Brain pericyte (primary cell): ENCODE results near the gene GPC6.
"Not testable (repeated sequence)": the region's sequence is repeated elsewhere in the genome, so short reads cannot be mapped to it uniquely, and the experiment has no call there.

Source experiments
- DNase-seq: peaks from one replicate; pipeline ENCODE4 v3.0.0-alpha.2; 2012; ENCODE audit warnings: low read depth, low spot score

GPC6 gene

DNA sequence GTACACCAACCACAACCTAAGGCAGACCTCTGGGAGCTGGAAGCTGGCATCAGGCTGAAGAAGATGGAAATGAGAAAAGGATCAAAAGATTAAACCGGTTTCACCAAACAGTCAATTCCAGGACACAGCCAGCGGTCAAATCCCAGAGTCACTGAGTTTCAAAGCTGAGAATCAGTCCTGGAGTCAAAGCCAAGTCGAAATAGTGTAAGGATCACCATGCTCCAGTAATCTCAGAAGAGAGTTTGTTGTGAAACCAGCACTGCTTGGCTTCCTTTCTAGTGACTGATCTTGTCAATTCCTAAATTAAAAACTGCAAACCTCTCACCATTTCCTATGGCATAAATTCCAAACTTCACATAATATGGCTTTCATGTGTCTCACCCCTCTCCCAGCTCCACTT, 198.8 kb downstream of the GPC6 start:
- no peak for DNase-seq

DNA sequence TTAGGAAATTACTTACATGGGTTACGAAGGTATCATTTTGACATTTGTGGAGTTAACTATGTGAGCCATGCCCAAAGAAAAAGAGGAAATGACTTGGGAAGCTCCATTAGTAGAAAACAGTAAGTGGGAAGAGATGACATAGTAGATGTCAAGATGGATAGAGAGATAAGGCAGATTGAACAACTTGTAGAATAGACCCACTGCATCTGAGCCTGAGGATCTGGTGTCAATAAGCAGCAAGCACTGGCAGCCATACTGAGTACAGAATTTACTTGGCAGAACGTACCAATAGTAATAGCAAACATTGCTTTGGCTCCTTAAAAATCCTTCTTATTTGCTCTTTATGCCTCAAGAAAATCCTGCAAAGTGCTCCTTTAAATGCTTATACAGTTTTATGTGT, 203.8 kb downstream of the GPC6 start:
- DNase-seq = no peak

DNA sequence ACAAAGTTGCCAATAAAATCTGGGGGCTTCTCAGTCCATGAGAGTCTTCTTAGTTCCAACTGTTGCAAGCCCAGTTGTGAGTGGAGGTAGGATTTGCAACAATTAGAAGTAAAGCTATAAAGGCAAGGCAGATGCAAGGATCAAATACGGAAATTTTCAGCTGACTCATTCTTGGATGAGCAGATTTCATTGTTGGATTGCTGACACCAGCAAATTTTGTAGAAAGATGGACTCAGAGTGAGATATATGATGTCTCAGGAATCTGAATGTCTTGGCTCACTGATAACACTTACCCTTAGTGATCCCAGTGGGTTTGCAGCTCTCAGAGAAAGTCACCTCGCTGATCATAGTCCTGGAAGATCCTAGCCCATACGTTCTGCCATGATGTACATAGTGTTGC, 209.0 kb downstream of the GPC6 start:
- DNase-seq = no peak

DNA sequence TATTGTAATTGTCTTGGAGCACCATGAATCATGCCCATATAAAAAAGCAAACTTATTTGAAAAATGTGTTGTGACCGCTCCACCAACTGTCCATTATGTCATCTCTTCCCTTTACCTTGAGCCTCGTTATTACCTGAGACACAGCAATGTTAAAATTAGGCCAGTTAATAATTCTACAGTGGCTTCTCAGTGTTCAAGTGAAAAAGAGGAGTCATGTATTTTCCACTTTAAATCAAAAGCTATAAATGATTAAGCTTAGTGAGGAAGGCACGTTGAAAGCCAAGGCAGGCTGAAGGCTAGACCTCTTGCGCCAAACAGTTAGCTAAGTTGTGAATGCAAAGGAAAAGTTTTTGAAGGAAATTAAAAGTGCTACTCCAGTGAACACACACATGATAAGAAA, 210.5 kb downstream of the GPC6 start:
- no peak for DNase-seq

DNA sequence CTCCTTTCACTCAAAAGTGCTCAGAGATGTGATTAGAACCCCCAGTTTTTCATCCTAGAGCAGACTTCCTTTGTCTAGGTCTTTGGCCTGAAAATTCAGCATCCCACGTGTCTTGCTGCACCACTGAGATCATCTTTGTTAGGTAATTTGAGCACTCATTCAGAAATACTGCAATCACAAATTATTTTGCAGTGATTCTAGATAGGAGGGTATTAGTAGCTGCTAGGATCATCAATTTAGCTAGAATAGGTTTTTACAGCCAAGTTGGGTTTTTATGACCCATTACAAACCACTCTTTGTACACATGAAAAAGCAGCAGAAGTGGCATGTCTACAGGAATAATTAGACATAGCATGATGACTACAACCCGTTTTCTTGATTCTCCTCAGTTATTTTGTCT, 219.6 kb downstream of the GPC6 start:
- DNase-seq = no peak

DNA sequence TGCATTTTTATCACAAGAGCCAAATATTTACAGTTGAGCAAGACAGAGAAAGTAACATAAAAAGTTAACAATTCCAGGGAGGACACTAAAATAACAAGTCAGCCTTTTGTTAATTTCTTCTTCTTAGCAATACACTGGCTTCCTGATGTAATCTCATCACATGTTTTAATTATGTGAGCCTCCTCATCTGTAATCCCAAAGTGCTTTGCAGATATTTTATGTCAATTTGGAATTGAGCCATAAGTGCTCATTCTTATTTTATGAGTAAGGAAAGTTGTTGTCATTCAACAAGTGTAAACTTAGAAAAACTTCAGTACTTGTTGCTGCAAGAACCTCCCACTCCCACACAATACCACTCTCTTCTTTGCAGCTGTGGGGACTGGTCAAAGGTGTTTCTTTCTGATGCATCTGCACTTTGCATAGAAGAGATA, 223.6 kb downstream of the GPC6 start:
- no peak for DNase-seq

DNA sequence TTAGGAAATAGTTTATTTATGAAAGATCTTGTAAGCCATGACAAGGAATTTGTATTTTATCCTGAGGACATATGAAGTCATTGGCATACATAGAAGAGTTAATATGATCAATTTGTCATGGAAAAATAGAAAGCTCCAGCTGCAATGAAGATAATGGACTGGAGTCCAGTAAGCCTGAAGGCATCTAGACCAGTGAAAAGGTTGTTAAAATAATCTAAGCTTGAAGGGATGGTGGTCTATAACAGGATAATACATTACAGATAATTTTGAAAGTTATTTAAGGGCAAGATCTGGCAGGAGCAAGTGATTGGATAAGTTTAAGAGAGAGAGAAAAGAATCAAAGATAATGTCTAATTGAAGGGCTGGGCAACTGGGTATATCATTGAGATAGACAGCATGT, 224.2 kb downstream of the GPC6 start:
- no peak for DNase-seq

DNA sequence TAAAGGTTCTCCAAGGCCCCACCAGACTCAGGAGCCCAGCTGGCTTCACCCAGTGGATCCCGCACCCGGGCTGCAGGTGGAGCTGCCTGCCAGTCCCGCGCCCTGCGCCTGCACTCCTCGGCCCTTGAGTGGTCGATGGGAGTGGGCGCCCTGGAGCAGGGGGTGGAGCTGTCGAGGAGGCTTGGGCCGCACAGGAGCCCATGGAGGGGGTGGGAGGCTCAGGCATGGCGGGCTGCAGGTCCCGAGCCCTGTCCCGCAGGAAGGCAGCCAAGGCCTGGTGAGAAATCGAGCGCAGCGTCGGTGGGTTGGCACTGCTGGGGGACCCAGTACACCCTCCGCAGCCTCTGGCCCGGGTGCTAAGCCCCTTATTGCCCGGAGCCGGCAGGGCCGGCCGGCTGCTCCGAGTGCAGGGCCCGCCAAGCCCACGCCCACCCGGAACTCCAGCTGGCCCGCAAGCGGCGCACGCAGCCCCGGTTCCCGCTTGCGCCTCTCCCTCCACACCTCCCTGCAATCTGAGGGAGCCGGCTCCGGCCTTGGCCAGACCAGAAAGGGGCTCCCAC, 228.1 kb downstream of the GPC6 start:
- DNase-seq = not testable (repeated sequence)

DNA sequence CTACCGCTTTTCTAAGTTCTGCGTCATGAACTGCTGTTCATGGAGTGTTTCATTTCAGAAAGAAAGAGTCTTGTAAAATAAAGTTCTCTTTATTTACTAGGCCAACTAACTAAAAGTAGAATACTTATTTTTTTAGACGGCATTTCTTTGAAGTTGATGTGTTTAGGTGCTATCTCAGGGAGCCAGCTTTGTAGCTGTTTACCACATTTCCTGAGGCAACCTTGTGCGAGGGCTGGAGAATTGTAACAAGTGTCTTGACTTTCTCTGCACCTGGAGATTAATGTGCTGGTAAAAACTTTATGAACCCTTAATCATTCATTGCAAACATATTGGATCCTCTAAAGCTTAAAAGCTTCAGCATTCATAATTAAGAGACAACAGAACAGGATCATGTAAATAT, 229.3 kb downstream of the GPC6 start:
- DNase-seq = no peak

DNA sequence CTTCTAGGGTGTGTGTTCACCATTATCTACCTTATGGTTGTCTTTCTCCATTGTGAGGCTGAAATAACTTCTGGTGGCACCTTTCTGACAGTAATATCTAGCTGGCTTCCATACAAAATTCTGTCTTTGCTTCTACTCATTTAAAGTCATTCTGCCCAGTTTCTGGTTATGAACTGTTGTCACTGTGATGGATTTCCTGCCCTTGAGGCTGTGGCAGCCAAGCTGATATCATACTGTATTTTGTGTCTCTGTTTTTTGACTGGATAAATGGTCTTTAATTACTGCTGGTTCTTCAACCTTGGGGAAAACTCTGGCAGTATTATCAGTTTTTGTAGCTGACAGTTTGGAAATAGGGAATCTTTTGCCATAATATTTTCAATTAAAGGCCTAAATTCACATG, 233.4 kb downstream of the GPC6 start:
- DNase-seq = no peak

DNA sequence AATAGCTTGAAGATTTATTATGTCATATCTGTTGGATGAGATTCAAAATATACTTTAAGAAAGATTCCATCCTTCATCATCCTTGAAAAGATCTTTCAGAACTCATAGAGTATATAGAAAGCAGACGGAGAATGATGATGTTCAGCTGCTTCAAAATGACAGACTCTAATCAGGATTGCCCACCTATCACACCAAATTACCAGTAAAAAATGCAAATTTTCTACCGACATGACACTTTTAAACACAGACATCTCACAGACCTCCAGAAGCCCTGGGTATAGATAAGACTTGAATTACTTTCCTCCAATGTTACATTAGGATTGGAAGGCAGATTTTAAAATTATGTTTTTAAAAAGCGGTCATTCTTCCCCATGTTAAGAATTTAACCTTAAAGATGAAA, 235.5 kb downstream of the GPC6 start:
- no peak for DNase-seq

DNA sequence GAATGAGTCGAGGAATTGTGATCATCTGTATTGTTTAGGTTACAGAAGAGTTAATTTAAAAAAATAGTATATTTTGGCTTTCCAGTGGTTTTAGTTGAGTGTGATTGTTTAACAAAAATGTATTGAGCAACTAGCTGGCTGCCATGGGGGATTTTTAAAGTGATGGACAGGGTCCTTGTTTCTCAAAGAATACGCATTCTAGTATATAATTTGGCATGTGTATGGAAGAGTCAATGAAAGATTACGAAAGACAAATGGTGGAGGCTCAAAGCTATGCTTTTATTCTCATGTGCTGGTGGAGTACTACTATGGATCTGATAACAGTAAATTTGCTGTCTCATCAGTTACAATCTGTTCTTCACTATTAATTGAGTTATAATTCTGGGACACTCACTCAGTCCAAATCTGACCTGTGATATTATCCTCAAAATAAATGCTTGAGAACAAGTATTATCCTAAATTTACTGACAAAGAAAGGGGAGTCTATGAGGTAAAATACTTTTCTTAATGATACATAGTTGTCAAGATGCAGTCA, 240.0 kb downstream of the GPC6 start:
- no peak for DNase-seq

DNA sequence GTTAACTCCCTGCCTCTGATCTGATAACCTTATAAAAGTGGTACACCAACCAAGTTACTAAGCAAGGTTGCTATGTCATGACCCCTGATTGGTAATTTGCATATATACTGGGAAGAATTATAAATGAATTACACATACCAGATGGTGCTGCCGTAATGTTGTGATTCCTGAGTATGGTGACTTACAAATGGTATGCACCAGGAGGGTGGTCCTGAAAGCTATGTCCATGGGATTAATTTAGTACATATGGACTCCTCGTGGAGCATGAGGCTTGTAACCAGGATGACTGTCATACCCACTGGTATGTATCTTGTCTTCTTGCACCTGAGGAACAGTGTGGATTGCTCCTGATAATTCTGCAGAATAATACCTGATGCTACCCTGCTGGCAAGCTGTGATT, 240.6 kb downstream of the GPC6 start:
- DNase-seq = no peak

DNA sequence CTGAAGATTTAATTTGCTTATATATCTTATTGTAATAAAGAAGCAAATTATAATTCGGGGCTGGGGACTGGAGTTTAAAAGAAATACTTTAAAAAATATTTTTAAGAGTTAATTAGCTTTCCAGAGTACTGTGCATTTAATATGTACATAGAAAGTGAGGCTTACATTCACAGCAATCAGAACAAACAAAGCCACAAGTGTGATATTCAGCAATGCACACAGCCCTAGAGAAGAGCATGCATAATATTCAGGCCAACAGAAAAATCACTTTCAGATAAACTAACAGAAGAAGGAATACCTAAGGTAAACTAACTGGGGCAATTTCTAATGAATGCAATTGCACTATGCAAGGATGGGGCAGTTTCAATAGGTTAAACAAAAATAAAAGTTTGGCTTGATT, 241.8 kb downstream of the GPC6 start:
- DNase-seq = no peak

DNA sequence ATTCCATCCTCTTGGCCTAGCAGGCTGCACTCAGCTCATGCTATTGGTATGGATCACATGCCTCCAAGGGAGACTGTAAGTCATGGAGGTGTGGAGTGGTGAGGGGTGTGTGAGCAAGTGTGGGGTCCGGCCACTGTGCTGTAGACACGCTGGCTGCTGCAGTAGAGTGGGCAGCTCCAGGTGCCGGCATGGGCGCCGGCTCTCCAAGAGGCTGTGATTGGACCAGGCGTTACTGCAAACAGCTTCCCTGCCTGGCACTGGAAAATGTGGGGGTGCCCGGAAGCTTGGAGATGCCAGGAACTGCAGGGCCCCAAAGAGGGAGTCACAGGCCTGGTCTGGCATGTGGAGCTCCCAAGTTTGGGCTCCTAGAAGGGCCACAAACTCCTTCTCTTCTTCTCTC, 245.7 kb downstream of the GPC6 start:
- DNase-seq = no peak

DNA sequence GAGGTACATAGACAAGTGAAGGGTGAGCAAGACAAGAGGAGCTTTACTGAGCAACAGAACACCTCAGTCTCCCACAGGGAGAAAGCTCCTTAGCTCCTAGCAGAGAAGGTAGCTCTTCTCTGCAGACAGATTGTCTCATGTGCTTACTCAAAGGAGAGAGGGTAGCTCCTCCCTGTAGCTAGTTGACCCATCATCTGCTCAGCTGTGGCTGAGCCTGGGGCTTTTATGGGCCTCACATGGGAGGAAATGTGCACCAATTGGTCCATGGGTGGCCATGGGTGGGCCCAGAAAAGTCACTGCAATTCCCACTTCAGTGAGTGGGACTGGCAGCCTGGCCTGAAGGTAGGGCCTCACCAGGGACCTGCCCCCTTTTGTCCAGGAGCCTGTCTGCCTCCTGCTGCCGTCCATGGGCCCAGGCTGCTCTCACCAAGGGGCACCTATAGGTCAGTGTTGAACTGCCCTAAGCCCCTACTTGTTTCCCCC, 246.2 kb downstream of the GPC6 start:
- no peak for DNase-seq

DNA sequence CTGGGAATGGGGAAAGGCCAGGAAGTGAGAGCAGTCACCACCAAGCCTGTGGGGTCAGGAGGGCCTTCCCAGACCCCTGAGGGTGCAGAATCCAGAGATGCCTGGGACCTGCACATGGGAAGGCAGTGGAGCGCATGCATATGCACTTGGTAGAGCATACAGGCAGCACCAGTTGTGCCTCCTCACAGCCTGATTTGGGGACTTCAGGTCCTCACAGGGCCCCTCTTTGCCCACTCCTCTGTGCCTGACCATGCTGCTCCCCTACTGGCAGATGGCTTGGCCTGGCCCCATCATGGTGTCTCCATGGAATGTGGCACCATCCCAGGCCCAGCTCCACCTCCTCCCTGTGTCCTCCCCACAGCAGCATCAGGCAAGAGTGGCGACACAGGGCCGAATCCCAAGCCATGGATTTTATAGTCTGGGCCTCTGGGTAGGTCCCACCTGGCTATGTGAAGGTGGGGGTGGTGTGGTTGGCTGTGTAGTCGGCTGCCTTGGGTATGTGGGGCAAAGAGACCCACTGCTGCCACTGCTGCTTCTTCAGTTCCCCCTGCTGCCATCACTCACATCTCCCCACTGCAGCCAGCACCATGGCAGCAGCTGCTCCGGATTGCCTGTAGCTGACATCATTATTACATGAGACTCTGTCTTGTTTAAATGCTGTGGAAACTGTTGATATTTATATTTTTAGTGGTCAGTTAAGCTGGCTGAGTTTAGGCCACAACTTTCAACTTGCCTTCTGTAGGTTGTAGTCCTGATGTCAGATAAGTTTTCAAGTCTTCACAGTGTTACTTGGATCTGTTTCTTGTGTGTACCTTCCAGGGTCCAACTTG, 247.0 kb downstream of the GPC6 start:
- DNase-seq = no peak

DNA sequence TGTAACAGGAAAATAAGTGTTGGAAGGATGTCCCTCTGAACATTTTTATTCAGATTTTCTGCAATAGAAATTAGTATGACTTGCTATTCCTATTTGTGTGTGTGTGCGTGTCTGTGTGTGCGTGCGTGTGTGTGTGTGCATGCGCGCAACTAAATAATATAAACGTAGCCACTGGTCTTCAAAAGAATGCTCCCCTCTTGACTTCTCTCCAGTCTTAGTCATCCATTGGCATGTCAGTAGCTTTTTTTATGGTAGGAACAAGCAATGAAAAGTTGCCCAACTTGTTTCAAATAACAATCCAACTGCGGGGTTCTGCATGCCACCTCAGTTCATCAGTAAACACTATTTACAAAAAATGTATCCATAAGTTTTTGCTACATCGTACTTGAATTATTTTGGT, 249.6 kb downstream of the GPC6 start:
- DNase-seq = no peak

DNA sequence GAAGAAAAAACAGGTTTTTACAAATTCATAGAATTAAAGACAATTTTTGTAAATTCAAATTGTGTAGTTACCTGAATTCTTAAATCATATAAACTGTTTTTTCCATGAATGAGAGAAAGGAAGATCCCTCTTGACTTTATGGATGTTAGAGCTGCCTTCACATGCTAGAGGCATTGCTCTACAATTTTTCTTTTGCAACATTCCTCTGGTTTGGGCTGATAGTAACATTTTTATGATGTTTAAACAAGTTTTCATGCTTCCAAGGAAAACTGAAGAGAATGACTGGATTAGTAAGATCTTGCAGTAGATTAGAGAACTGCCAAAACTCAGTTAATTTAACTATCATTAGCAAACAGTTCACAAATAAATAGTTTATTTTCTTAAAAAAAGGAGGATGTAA, 250.6 kb downstream of the GPC6 start:
- no peak for DNase-seq

DNA sequence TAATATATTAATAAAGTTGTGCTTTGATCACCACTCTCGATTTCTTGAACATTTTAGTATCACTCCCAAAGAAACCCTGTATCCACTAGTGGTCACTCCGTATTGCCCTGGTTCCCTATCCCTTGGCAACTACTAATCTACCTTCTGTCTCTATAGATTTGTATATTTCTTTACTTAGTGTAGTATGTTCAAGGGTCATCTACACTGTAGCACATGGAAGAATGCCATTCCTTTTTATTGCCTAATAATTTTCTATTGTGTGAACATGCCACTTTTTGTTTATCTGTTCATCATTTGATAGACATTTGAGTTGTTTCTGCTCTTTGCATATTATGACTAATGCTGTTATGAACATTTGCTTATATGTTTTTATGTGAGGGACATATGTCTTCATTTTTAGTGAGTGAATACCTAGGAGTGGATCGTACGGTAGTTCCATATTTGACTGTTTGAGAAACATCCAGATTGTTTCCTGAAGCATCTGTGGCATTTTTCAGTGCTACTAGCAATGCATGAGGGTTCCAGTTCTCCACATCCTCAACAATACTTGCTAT, 254.0 kb downstream of the GPC6 start:
- no peak for DNase-seq

DNA sequence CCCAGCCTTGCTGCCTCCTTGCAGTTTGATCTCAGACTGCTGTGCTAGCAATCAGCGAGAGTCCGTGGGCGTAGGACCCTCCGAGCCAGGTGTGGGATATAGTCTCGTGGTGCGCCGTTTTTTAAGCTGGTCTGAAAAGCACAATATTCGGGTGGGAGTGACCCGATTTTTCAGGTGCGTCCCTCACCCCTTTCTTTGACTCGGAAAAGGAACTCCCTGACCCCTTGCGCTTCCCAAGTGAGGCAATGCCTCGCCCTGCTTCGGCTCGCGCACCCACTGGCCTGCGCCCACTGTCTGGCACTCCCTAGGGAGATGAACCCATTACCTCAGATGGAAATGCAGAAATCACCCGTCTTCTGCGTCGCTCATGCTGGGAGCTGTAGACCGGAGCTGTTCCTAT, 269.5 kb downstream of the GPC6 start:
- not testable (repeated sequence) for DNase-seq

DNA sequence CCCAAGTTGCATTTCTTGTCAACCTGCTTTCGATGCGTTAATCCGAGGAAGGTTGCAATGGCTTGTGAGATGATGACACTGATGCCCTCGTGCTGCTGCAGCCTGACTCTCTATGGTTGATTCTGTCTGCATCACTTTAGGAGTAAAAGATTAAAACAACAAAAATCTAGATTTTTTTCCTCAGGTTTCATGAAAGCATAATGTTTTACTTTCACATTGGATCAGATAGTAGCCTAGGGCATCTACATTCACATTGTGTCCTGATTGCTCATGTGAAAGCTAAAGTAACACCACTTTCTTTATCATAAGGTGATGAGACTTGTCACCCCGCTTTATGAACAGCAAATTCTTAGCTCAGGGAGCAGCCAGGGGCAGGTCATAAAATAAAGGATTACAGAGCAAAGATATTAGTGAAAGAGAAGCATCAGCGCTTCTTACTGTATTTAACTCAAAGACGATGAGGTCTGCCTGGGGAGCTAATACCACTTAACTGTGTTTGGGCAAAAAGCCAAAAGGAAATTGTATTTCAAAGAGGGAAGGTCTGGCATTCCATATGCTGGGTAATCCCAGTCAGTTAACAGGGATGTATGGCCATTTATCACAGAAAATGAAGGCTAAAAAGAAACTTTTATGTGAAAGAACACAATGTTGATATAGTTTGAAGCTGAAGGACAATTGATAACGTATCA, 270.5 kb downstream of the GPC6 start:
- DNase-seq = no peak
